Stimulated activated CD8-positive, alpha-beta memory T cell treated with anti-CD3 and anti-CD28 coated beads, Interleukin-15, amount 100 ng/mL, for 1 hour (primary cell): ENCODE results near the gene NECTIN1.

ENCODE experiments used
- DNase-seq: peaks from one replicate; pipeline ENCODE4 v3.0.0-alpha.2; 2020; ENCODE audit warnings: low read depth

Gene NECTIN1

DNA sequence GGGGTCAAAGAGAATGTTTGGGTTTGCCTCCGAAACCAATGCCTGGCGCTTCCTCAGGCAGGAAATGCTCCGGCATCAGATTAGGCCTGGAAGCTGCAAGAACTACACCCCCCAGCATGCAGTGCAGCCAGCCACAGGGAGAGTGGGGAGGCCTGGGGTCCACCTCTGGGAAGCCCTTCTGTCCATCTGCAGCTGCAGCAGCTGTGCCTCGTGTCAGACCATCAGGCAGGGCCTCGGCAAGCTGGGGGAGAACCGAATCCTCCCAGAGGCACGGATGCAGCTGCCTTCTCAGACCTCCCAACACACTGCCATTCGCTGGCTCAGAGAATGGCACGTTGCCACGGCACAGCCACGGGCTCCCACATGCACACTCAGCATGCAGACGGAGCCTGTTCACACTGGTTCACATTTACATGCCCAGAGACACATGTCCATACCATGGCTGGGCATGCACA, 57.4 kb downstream of the NECTIN1 start:
- DNase-seq: no peak

DNA sequence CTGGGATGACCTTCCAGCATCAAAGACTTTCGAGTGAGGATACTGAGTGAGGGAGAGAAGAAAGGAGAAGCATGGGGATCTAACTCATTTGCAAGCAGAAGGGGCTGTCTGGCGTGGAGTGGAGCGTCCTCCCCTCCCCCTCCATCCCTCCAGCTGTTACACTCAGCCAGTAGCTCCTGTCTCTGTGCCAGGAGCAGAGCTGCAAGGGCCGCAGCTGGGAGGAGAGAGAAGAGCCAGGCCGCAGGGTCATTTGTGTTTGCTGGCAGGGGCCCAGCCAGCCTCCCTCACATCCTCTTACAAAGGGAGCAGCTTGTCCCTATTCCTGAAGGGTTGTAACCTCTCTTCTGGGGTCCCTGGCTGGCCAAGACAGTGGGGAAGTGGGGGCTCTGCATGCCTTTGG, 57.9 kb downstream of the NECTIN1 start:
- no peak for DNase-seq

GRCh38 chr11:119669487-119669886, 59.5 kb downstream of the NECTIN1 start:
- no peak for DNase-seq

- no peak for DNase-seq
Observed at GRCh38 chr11:119668676-119669075, 60.3 kb downstream of the NECTIN1 start.

GRCh38 chr11:119666463-119667131, 62.4 kb downstream of the NECTIN1 start:
- peak; percentile 14 for DNase-seq

DNA sequence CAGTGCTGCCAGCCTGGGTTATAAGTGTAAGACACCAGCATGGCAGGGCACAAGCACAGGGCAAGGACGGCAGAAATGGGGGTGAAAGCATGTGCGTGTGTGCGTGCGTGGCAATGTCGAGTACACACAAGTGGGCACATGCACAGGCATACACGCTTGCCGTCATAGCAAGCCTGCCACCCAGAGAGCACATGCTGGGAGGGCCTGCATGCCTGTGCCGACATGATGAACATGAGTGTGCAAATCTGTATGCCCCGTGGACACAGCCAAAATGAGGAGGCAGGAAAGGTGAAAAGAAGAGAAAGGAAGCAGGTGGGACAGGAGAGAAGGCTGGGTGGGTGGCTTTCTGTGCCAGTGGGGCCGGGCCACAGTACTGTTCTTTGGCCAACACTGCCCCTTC, 62.9 kb downstream of the NECTIN1 start:
- no peak for DNase-seq

DNA sequence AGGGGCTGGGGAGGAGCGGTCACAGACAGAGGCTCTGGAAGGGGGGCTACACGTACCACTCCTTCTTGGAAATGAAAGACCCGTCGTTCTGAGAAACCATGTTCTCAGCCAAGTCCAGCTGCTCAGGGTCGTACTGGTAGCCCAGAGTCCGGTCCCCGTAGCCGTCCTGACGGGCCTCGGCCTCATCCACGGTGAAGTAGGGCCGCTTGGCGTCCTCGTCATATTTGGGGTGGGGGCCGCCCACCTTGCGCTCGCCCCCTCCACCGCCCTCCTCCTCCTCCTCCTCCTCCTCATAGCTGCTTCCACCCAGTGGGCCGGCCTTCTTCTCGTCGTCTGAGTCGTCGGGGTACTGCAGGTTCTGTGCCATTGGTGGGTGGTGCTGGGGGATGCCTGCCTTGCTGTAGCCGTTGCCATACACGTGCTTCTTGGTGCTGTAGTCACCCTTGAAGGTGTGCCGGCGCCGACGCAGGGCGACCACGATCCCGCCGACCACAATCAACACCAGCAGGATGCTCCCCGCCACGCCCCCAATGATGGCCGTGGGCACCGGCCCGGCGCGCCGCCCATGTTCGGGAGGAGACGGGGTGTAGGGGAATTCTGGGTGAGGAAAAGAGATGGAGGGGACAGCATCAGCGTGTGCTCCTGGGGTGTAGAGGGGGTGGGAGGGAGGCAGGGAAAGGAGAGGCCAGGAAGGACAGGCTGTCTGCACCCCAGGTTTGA, 64.1 kb downstream of the NECTIN1 start:
- no peak for DNase-seq

- no peak for DNase-seq
Observed at GRCh38 chr11:119664063-119664572, 64.9 kb downstream of the NECTIN1 start.

GRCh38 chr11:119663279-119663678, 65.7 kb downstream of the NECTIN1 start:
- no peak for DNase-seq

GRCh38 chr11:119661226-119661625, 67.8 kb downstream of the NECTIN1 start:
- DNase-seq: no peak

GRCh38 chr11:119659971-119660723, 68.9 kb downstream of the NECTIN1 start:
- no peak for DNase-seq

DNA sequence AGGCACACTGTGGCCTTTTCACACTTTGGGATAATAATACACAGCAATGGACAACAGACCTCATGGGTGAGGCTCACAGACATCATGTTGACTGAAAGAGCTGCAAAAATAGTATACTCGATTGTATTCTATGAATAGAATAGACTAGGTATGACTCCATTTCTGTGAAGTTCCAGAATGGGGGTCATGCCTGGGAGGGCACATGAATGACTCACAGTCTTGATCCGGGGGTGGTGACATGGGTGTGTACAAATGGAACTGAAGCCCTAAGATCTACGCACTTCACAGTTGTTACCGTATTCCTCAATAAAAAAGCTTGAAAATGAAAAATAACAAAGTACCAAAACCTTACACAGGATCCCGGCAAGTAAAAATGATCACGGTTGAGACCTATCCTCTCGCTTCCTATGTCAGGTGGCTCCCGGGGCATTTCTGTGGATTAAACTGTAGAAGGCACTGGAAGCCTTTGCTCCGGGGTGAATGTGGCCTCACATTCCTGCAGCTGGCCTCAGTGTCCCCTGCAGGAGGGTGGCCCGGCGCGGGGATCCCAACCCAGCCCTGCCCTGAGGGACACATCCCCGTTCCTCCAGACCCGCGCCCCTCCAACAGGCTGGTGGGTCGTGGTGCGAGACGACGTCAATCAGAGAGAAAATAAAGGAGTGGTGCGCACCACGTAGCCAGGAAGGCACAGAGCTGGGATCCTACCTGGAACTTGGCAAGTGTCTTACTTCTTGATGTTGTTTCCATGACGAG, 75.9 kb downstream of the NECTIN1 start:
- DNase-seq: no peak

DNA sequence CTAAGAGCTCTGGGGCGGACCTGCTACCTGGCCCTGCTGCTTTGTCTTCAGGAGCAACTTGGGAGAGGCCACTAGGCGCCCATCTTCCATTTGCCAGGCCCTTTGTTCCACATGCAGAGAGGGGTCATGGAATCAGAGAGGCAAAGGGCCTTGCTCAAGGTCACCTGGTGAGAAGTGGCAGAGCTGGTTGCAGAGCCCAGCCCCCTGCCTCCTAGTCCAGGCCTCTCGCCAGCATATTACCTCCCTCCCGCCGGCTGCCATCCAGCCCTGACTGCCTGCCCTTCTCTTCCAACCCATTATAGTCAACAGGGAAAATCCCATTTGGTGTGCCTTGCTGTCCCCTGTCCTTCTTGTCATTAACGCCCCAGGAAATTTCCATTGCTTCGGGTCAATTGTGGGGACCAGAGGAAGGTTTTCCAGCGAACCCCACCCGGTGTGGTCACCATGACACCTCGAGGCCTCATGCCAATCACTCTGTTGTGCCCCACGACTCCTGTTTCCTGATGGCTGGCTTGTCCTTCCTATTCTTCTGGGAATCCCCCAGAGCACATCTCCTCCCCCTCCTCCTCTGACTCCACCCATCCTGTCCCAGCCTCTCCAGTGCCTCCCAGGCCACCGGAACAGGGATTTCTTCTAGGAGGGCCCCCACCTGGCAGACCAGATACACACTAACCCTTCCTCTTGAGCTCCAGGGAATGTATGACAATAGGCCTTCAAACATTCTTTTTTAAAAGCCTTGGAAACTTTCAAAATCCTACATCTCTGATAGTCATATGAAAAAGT, 77.0 kb downstream of the NECTIN1 start:
- DNase-seq: no peak

DNA sequence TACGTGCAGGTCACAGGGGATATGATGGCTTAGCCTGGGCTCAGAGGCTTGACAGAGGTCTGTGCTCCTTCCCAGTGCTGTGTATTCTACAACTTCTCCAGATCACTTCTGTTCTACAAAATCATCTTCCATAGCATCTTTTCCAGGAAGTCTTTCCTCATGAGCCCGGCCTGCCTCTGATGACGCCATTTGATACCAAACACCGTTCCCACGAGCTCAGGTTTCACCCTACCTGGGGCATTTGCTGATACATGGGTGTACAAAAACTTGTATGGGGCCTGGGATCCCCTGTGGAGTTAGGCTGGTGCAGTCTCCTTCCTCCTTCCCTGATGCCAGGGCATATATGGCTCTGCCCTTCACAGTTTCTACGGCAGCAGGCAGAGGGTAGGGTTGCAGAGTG, 78.7 kb downstream of the NECTIN1 start:
- no peak for DNase-seq

- no peak for DNase-seq
Observed at GRCh38 chr11:119647254-119647653, 81.7 kb downstream of the NECTIN1 start.

- no peak for DNase-seq
Observed at GRCh38 chr11:119645018-119645417, 84.0 kb downstream of the NECTIN1 start.

GRCh38 chr11:119644502-119644901, 84.5 kb downstream of the NECTIN1 start:
- no peak for DNase-seq

- no peak for DNase-seq
Observed at GRCh38 chr11:119643876-119644225, 85.1 kb downstream of the NECTIN1 start.

DNA sequence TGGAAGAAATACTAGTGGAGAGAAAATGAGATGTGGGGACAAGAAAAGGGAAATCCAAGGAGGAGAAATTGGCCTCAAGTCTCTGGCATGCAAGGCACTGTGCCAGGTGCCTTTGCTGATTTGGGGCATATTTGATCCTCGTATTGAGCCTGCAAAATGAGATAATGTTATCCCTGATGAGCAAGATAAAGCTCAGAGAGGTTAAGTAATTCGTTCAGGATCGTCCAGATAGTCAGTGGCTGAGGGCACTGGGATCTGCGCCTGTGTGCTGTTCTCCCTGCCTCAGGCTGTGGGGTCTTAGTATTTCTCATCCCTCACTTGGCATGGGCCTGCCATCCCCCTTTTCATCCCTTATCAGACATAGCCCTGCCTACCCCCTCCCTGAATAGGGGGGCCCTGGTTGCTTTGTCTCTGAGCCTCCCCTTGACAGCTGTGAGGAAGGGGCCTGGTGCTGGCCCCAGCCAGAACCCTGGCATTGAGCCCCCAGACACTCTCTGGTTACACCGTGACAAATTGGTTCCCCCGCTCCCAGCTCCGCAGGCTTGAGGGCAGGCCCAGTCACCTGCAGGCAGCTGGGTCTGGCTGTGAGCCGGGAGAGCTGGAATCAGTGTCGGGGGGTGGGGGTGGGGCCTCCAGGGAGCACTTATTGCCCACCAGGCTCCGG, 85.7 kb downstream of the NECTIN1 start:
- no peak for DNase-seq

DNA sequence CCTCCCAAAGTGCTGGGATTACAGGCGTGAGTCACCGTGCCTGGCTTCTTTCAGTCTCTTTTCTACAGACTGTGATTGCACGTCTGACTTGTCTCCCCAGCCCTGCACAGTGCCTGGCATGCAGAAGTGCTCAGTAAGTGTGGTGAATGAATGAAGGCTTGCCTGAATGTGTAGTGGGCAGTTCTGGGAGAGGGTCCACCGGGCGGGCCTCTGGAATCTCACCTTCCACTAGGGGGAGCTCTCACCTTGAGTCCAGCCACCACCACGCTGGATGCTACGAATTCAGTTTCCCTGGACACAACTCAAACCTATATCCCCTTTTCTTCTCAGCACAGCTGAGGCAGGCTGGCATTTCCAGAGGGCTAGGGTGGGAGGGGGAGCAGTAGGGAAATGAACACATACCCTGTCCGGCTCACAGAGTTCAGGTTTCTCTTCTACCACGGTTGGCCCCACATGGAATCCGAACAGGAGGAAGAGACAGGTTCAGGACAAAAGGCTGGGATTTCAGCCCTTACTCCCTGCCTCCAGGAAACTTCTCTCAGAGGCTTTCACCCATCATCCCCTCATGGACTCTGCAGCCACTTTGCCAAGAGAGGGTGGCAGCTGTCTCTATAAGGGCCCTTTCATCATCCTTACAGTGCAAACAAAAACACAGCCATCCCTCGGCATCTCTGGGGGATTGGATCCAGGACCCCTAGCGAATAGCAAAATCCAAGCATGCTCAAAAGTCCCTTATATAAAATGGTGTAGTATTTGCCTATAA, 86.8 kb downstream of the NECTIN1 start:
- no peak for DNase-seq
